GM21526 (cell line): ENCODE data around the gene PI4K2B.
A peak's percentile ranks its signal among the peaks of the same experiment; 100 is the strongest.
"Not testable (repeated sequence)": the region's sequence is repeated elsewhere in the genome, so short reads cannot be mapped to it uniquely, and the experiment has no call there.

Experiments
- ATAC-seq: cut with Tn5 transposase; IDR thresholded peaks from one replicate; pipeline ENCODE4 v1.9.1; 2021; ENCODE audit warnings: moderate library complexity; ENCODE audit not compliant: unreplicated experiment, low FRiP score

The PI4K2B gene

GRCh38 chr4:25302626-25303025, 68.8 kb downstream of the PI4K2B start:
- ATAC-seq = no peak

- no peak for ATAC-seq
Measured at GRCh38 chr4:25303578-25303977, 69.7 kb downstream of the PI4K2B start.

- no peak for ATAC-seq
Measured at GRCh38 chr4:25306518-25307057, 72.8 kb downstream of the PI4K2B start.

- no peak for ATAC-seq
Measured at GRCh38 chr4:25307596-25307995, 73.8 kb downstream of the PI4K2B start.

- ATAC-seq = no peak
Measured at GRCh38 chr4:25308306-25308705, 74.5 kb downstream of the PI4K2B start.

GRCh38 chr4:25308761-25309160, 74.9 kb downstream of the PI4K2B start:
- ATAC-seq = no peak

- peak; percentile 70 for ATAC-seq
Measured at GRCh38 chr4:25310066-25310802, 76.4 kb downstream of the PI4K2B start.

GRCh38 chr4:25310803-25311166, 77.0 kb downstream of the PI4K2B start:
- ATAC-seq = peak; percentile 17

GRCh38 chr4:25312496-25313200, 78.8 kb downstream of the PI4K2B start, which contains the start of gene ZCCHC4:
Gene ZCCHC4 (plus strand): TSS chr4:25312774. CDS start chr4:25312810, 36 bp downstream.
- ATAC-seq = peak; percentile 76

- no peak for ATAC-seq
Measured at GRCh38 chr4:25313201-25313895, 79.5 kb downstream of the PI4K2B start.

- no peak for ATAC-seq
Measured at GRCh38 chr4:25320336-25320735, 86.5 kb downstream of the PI4K2B start.

GRCh38 chr4:25320773-25321172, 86.9 kb downstream of the PI4K2B start:
- ATAC-seq = no peak

GRCh38 chr4:25321703-25322102, 87.9 kb downstream of the PI4K2B start:
- no peak for ATAC-seq

GRCh38 chr4:25328463-25328862, 94.6 kb downstream of the PI4K2B start:
- ATAC-seq = not testable (repeated sequence)
